GM19452 (cell line): ENCODE measurements around the gene L3MBTL3.

ENCODE experiments used
- ATAC-seq: cut with Tn5 transposase; IDR thresholded peaks from one replicate; pipeline ENCODE4 v1.9.1; 2021; ENCODE audit not compliant: unreplicated experiment

The L3MBTL3 gene

GRCh38 chr6:130018292-130018743, at the start of gene L3MBTL3:
Gene L3MBTL3, plus strand, starts transcription at chr6:130018581. Its CDS starts 24,119 bp downstream, at chr6:130042700.
- ATAC-seq = peak; percentile 61

DNA sequence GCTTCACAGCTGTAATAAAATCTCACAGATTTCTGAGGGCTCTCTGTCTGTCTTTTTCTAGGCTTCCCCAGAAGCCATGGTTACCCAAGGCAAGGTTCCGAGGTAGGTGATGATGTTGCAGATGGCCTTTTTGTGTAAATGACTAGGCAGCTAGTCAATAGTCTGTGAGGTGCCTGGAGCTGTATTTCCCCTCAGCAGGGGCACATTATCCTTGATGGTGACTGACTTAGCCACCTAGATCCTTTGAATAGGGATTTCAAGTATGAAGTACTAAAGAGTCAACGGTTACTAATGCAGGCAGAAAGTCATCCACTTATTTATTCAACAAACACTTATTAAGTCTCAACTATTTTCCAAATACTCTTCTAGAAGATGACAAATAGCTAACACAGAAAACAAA, 49.3 kb upstream of the L3MBTL3 start:
- ATAC-seq = no peak

- ATAC-seq = no peak
These were observed 42.3 kb upstream of the L3MBTL3 start for GRCh38 chr6:129976110-129976509.

- no peak for ATAC-seq
These were observed 40.0 kb upstream of the L3MBTL3 start for GRCh38 chr6:129978148-129978916.

GRCh38 chr6:129980821-129981220, 37.6 kb upstream of the L3MBTL3 start:
- no peak for ATAC-seq

DNA sequence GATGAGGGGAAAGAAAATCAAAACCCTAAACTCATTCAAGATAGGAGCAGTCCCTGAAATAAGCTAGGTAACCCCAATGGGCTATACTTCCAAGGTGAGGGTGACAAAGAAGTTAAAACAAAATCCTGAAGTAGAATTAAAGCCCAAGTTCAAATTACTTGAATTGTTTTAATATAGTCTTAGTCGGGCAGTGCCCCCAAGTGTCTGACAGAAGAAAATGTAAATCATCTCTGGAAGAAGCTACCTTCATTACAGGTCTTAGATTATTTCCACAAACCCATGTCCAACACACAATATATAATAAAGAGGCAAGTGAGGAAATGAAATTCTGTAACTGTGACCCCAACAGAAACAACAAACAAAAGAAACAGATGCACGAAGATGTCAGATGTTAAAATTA, 36.8 kb upstream of the L3MBTL3 start:
- no peak for ATAC-seq

DNA sequence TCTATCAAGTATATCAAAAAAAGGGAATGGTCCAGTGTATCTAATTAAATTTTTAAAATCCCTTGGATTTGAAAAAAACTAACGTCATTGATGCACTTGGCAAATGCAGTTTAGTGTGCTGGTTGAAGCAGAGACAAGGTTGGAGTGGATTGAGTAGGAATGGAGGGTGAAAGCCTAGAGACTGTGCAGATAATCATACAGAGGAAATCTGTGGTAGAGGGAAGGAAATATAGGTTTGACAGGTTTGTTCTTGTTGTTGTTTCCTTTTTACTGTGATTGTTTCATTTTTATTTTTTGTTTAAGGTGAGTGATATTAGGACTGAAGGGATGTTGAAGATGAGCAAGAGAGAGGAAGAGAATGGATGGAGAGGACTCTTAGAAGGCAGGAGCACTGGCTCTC, 29.0 kb upstream of the L3MBTL3 start:
- no peak for ATAC-seq

DNA sequence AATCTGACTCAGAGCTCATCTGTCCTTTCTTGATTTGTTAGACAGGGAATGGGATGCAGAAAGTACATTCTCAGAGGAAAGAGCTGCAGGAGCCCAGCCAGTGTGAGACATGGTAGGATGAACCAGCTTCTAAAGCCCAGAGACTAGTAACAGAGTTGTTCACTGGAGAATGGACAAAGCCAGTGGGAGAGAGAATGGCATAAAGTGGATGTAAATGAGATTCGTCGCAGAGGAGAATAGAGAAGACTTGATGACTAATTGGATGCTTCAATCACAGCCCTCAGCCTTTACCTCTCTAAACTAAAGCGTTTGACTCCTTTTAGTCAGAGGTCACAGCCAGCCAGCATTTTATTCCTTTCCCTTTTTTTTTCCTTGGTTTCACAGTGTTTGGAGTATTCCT, 25.5 kb upstream of the L3MBTL3 start:
- ATAC-seq = no peak

DNA sequence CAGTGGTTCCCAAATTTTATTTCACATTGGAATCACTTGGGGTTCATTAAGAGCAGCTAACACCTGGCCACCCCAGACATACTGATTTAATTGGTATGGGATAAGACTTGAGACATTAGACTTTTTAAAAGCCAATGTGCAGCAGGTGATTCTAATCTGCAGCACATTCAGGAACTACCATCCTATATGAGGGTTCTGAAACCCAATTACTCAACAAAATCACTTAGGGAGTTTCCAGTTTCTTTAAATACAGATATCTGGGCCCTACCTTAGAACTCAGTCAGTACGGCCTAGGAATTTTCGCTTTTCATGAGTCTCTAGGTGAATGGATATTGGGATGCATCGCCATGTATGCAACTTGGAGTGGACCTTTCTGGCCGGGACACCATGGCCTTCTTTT, 24.0 kb upstream of the L3MBTL3 start:
- ATAC-seq = no peak

GRCh38 chr6:129996387-129996786, 22.0 kb upstream of the L3MBTL3 start:
- no peak for ATAC-seq

GRCh38 chr6:130000526-130001421, 17.6 kb upstream of the L3MBTL3 start:
- ATAC-seq = no peak

DNA sequence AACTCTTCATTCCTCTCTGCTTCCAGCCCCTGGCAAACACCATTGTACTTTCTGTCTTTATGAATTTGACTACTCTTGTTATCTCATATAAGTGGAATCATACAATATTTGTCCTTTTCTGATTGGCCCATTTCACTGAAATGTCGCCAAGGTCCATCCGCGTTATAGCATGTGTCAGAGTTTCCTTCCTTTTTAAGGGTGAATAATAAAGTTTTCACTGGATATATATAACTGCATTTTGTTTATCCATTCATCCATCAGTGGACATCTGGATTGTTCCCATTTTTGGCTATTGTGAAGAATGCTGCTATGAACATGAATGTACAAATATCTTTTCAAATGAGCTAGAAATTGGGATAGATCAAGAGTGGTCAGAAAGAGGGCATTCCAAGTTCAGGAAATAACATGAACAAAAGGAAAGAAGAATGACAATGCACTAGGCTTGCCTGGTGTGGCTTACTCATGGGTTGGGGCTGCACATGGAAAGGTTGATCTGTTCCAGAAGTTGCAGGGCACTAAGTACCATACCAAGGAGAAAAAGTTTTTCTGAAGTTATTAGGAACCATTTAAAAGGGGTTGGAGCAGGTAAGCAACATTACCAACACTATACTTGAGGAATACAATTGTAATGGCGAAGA, 10.0 kb upstream of the L3MBTL3 start:
- ATAC-seq = no peak

GRCh38 chr6:130009146-130009545, 9.2 kb upstream of the L3MBTL3 start:
- no peak for ATAC-seq

DNA sequence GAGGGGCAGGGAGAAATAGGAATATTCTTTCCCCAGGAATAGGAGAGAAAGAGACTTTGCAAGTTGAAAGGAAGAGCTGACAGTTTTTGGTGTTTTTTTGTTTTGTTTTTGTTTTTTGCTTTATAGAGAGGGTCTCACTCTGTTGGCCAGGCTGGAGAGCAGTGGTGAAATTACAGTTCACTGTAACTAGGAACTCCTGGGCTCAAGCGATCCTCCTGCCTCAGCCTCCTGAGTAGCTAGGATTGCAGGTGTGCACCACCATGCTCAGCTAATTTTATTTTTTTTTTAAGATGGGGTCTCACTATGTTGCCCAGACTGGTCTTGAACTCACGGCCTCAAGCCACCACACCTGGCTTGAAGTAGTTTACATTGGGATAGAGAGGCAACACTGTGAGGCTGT, 8.0 kb upstream of the L3MBTL3 start:
- ATAC-seq = no peak

GRCh38 chr6:130012728-130013127, 5.7 kb upstream of the L3MBTL3 start:
- no peak for ATAC-seq

DNA sequence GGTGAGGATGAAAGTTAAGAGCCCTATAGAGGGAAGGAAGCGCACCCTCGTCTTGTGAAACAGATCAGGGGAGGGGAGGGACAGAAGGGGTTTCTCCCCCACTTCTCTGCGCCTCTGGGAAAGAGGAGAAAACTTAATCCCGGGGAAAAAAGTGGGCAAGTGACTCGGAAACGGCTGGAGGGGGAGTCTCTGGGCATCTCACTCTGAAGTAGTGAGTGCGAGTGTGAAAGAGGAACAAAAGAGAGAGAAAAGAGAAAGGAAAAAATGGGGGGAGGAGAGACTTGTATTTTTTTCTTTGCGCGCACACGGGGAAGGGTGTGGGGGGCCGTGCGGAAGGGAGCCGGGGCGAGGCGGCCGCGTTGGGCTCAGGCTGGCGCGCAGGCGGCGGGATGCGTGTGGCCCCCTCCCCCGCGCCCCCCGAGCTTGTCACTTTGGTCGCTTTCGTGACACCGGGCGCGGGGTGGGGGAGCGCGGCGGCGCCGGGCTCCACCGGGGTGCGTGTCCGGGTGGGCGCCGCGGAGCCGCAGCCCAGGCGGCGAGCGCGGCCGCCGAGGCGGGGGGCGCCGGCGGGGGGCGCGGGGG, 454 bp downstream of the L3MBTL3 start:
- ATAC-seq = peak; percentile 22

- ATAC-seq = peak; percentile 22
These were observed 1.1 kb downstream of the L3MBTL3 start for GRCh38 chr6:130019326-130020072.

DNA sequence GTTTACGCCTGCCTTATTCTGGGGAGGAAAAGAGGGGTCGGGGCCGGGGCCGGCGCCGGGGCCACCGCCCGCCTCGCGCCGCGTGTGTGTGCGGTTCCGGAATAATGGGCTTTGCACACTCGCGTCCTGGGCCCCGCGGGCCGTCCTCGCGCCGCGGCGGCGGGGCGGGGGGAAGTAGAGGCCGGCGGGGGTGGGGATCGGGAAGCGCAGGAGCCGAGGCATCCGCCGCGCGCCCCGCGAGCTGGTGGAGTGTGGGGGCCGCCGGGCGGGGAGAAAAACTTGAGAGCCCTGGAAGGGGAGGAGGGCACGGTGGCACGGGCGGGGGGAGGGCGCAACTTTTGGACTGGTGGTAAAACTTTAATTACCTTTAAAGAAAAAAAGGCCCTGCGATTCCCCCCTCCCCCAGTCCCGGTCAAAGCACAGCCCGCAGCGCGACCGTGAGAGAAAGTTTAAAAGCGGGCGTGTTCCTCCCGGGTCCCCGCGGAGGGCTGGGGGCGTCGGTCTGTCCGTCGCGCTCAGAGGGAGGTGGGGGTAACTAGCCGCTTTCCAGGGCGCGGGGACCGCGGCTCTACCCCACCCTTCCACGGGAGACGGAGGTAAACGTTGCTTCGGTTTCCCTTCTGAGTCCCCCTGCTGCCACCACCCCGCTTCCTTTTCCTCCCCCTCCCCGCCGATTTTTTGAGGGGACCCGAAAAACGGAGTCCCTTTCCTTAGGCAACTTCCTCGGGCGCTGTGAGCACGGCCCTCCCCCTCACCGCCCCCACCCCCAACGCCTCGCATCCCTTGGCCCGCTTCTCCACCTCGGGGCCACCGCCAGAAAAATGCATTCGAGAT, 1.9 kb downstream of the L3MBTL3 start:
- peak; percentile 2 for ATAC-seq

DNA sequence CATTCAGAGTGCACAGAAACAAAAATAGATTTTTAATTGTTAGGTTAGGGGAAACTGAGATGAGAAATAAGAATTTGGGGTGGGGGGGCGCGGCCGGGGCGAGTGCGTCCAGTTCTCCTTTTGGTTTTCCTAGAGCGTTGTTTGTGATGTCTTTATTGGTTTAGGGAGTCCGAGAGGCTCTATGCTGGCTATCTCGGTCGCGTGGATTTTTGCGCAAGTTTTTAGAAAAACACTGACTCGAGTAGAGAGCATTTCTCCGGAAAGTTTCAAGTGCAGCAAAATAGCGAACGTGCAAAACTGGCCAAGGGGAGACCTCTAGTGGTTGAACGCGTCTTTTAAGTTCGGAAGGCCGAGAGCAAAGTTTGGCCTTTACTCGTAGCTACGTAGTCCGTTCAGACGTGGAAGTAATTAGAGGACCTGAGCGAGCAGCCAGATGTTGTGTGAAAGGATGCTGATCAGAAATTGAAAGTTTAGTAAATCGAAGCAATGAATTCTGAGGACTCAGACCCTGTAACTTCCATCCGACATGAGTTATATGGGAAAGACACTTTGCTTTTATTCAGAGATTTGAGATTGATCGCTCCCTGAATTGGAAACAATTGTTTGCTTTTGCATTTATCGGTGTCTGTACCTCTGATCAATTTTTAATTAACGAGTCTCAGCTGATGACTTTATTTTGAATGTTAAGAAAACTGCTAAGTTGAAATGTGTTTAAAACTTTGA, 2.7 kb downstream of the L3MBTL3 start:
- ATAC-seq = peak; percentile 64
